Natural killer cell treated with Interleukin-12 subunit alpha and Interleukin-12 subunit beta and Interleukin-15 and Interleukin-18, amount 100 ng/mL, for 72 hours (primary cell): ENCODE results near the gene SHMT2. TPM values are rescaled to one million over a fixed set of nuclear protein-coding genes. Genes with fewer than 3 reads are reported as not detected.

Source experiments
- ATAC-seq, 2 donors: fragments of 150-1000 bp; cut with Tn5 transposase in 1 of 2; sonication (Bioruptor Pico), chemical (Tn5 transposase) in 1 of 2; 2 replicates each; pipeline ENCODE4 v1.10.0; 2021
- DNase-seq: peaks from one replicate; pipeline ENCODE4 v3.0.0; 2022; ENCODE audit warnings: low spot score
- H3K27ac Mint-ChIP-seq, 2 donors: 1 replicate in 1 of 2; 2 replicates in 1 of 2; pipeline ENCODE4 v1.8.0; 2022; ENCODE audit warnings: mixed read lengths in 2 of 2, mild to moderate bottlenecking in 1 of 2, moderate library complexity in 1 of 2
- H3K27me3 Mint-ChIP-seq, 2 donors: 1 replicate in 1 of 2; 2 replicates in 1 of 2; pipeline ENCODE4 v1.8.0; 2022; ENCODE audit warnings: mixed read lengths in 2 of 2
- H3K36me3 Mint-ChIP-seq: one replicate; pipeline ENCODE4 v1.8.0; 2022; ENCODE audit warnings: mixed read lengths
- H3K4me1 Mint-ChIP-seq, 2 donors: 1 replicate in 1 of 2; 2 replicates in 1 of 2; pipeline ENCODE4 v1.8.0; 2022; ENCODE audit warnings: low read depth in 2 of 2, mixed read lengths in 2 of 2, mild to moderate bottlenecking in 1 of 2
- H3K4me3 Mint-ChIP-seq: one replicate; pipeline ENCODE4 v1.8.0; 2022; ENCODE audit warnings: mixed read lengths
- H3K9me3 Mint-ChIP-seq: 2 replicates; pipeline ENCODE4 v1.8.0; 2022; ENCODE audit warnings: mixed read lengths
- total RNA-seq, 2 donors: library from RNA; stranded (reverse); gene quantifications; one replicate each; pipeline ENCODE4 v1.2.3, GENCODE V29; 2022

Gene SHMT2
- total RNA-seq, 2 donors from 2014 or later: 262 to 355 TPM

GRCh38 chr12:57213058-57213715, 16.3 kb upstream of the SHMT2 start:
- H3K4me1 Mint-ChIP-seq: peaks cover 32 to 33% of the 10 kb centered on the region in 2 donors
- no peak overlapping the region for H3K4me3 Mint-ChIP-seq
- no peaks in the 10 kb centered on the region for H3K9me3 Mint-ChIP-seq
- H3K36me3 Mint-ChIP-seq: no peaks in the 10 kb centered on the region
- H3K27ac Mint-ChIP-seq: no peak overlapping the region
- DNase-seq (peak; percentile 84), ATAC-seq (peak; percentile 64 to 84)
- peaks cover 38 to 41% of the 10 kb centered on the region in 2 donors for H3K27me3 Mint-ChIP-seq

GRCh38 chr12:57213763-57214397, 15.6 kb upstream of the SHMT2 start:
- no peaks in the 10 kb centered on the region for H3K36me3 Mint-ChIP-seq
- H3K27me3 Mint-ChIP-seq: peaks cover 45 to 47% of the 10 kb centered on the region in 2 donors
- DNase-seq (no peak), ATAC-seq (no peak)
- H3K4me1 Mint-ChIP-seq: peaks cover 37% of the 10 kb centered on the region in 2 donors
- H3K27ac Mint-ChIP-seq: no peak overlapping the region
- H3K9me3 Mint-ChIP-seq: no peaks in the 10 kb centered on the region
- no peak overlapping the region for H3K4me3 Mint-ChIP-seq

GRCh38 chr12:57214398-57214781, 15.1 kb upstream of the SHMT2 start:
- H3K36me3 Mint-ChIP-seq: no peaks in the 10 kb centered on the region
- DNase-seq (no peak), ATAC-seq (peak; percentile 49 to 65)
- H3K27me3 Mint-ChIP-seq: peaks cover 49 to 53% of the 10 kb centered on the region in 2 donors
- peaks cover 37% of the 10 kb centered on the region in 2 donors for H3K4me1 Mint-ChIP-seq
- H3K27ac Mint-ChIP-seq: no peak overlapping the region
- no peaks in the 10 kb centered on the region for H3K9me3 Mint-ChIP-seq
- no peak overlapping the region for H3K4me3 Mint-ChIP-seq

GRCh38 chr12:57215065-57215464, 14.4 kb upstream of the SHMT2 start:
- Mint-ChIP-seq H3K9me3 (no peaks in the 10 kb centered on the region), H3K27me3 (peaks cover 53 to 59% of the 10 kb centered on the region in 2 donors), H3K36me3 (no peaks in the 10 kb centered on the region), H3K27ac (peak overlapping the region in 1 of 2 donors; percentile 17), H3K4me1 (peaks cover 37 to 41% of the 10 kb centered on the region in 2 donors), H3K4me3 (peak overlapping the region; percentile 63)
- DNase-seq (no peak), ATAC-seq (no peak)

GRCh38 chr12:57215668-57216013, 13.9 kb upstream of the SHMT2 start:
- DNase-seq: no peak
- peaks cover 54 to 65% of the 10 kb centered on the region in 2 donors for H3K27me3 Mint-ChIP-seq
- H3K4me1 Mint-ChIP-seq: peaks cover 39 to 43% of the 10 kb centered on the region in 2 donors
- H3K9me3 Mint-ChIP-seq: no peaks in the 10 kb centered on the region
- H3K27ac Mint-ChIP-seq: peak overlapping the region in 1 of 2 donors; percentile 17
- H3K4me3 Mint-ChIP-seq: peak overlapping the region; percentile 63
- peak; percentile 26 to 62 for ATAC-seq
- H3K36me3 Mint-ChIP-seq: no peaks in the 10 kb centered on the region

- Mint-ChIP-seq H3K36me3 (no peaks in the 10 kb centered on the region), H3K4me3 (peak within 1 kb of the TSS; percentile 86)
Measured at GRCh38 chr12:57216014-57216911, 13.2 kb upstream of the SHMT2 start, which contains the start of gene NXPH4. Gene NXPH4, plus strand, starts transcription at chr12:57216794. Its CDS starts 176 bp downstream, at chr12:57216970.

GRCh38 chr12:57216921-57217879, 12.3 kb upstream of the SHMT2 start:
- H3K4me3 Mint-ChIP-seq: peak overlapping the region; percentile 86
- ATAC-seq: no peak

More at GRCh38 chr12:57216014-57216911, 13.2 kb upstream of the SHMT2 start, which contains the start of gene NXPH4:
- no peak for DNase-seq
- Mint-ChIP-seq H3K9me3 (no peaks in the 10 kb centered on the region), H3K4me1 (peaks cover 44 to 48% of the 10 kb centered on the region in 2 donors), H3K27me3 (peaks cover 58 to 71% of the 10 kb centered on the region in 2 donors), H3K27ac (peak within 1 kb of the TSS in 1 of 2 donors; percentile 17)
- peak; percentile 25 to 48 for ATAC-seq

GRCh38 chr12:57218030-57218853, 11.3 kb upstream of the SHMT2 start:
- peak overlapping the region; percentile 86 for H3K4me3 Mint-ChIP-seq
- peaks cover 70 to 89% of the 10 kb centered on the region in 2 donors for H3K27me3 Mint-ChIP-seq

More at GRCh38 chr12:57216921-57217879, 12.3 kb upstream of the SHMT2 start:
- Mint-ChIP-seq H3K4me1 (peaks cover 51 to 55% of the 10 kb centered on the region in 2 donors), H3K27ac (no peak overlapping the region), H3K27me3 (peaks cover 65 to 81% of the 10 kb centered on the region in 2 donors), H3K9me3 (no peaks in the 10 kb centered on the region), H3K36me3 (no peaks in the 10 kb centered on the region)
- no peak for DNase-seq

GRCh38 chr12:57219205-57219992, 10.1 kb upstream of the SHMT2 start:
- peaks cover 57 to 61% of the 10 kb centered on the region in 2 donors for H3K4me1 Mint-ChIP-seq
- peaks cover 62 to 82% of the 10 kb centered on the region in 2 donors for H3K27me3 Mint-ChIP-seq
- no peak overlapping the region for H3K4me3 Mint-ChIP-seq

More at GRCh38 chr12:57218030-57218853, 11.3 kb upstream of the SHMT2 start:
- H3K4me1 Mint-ChIP-seq: peaks cover 59 to 63% of the 10 kb centered on the region in 2 donors
- no peaks in the 10 kb centered on the region for H3K9me3 Mint-ChIP-seq
- no peak for DNase-seq
- no peak overlapping the region for H3K27ac Mint-ChIP-seq
- no peak for ATAC-seq
- no peaks in the 10 kb centered on the region for H3K36me3 Mint-ChIP-seq

GRCh38 chr12:57219993-57220754, 9.3 kb upstream of the SHMT2 start:
- no peak overlapping the region for H3K4me3 Mint-ChIP-seq
- H3K4me1 Mint-ChIP-seq: peaks cover 51 to 55% of the 10 kb centered on the region in 2 donors
- H3K27ac Mint-ChIP-seq: no peak overlapping the region

More at GRCh38 chr12:57219205-57219992, 10.1 kb upstream of the SHMT2 start:
- DNase-seq (no peak), ATAC-seq (no peak)
- Mint-ChIP-seq H3K27ac (no peak overlapping the region), H3K36me3 (no peaks in the 10 kb centered on the region), H3K9me3 (no peaks in the 10 kb centered on the region)

GRCh38 chr12:57220770-57221168, 8.7 kb upstream of the SHMT2 start:
- H3K27ac Mint-ChIP-seq: no peak overlapping the region
- peaks cover 53 to 72% of the 10 kb centered on the region in 2 donors for H3K27me3 Mint-ChIP-seq
- H3K9me3 Mint-ChIP-seq: no peaks in the 10 kb centered on the region
- DNase-seq: no peak
- no peak for ATAC-seq
- peaks cover 45 to 54% of the 10 kb centered on the region in 2 donors for H3K4me1 Mint-ChIP-seq
- no peaks in the 10 kb centered on the region for H3K36me3 Mint-ChIP-seq
- H3K4me3 Mint-ChIP-seq: no peak overlapping the region

More at GRCh38 chr12:57219993-57220754, 9.3 kb upstream of the SHMT2 start:
- ATAC-seq (no peak), DNase-seq (no peak)
- Mint-ChIP-seq H3K36me3 (no peaks in the 10 kb centered on the region), H3K9me3 (no peaks in the 10 kb centered on the region), H3K27me3 (peaks cover 56 to 74% of the 10 kb centered on the region in 2 donors)
